H1 (cell line): ENCODE data around the gene PDZRN4. TPM values are rescaled to one million over a fixed set of nuclear protein-coding genes. Genes with fewer than 3 reads are reported as not detected.

Experiments used
- BCL11A ChIP-seq, 2 experiments: IDR thresholded peaks; one replicate each; pipeline ENCODE4 v1.6.1; 2011; ENCODE audit warnings: low read depth in 2 of 2, low read length in 2 of 2, mild to moderate bottlenecking in 2 of 2
- CHD1 ChIP-seq: IDR thresholded peaks from 2 replicates; pipeline ENCODE4 v1.6.1; 2012; ENCODE audit warnings: low read depth, low read length, improper control_type of control experiment
- HDAC6 ChIP-seq: IDR thresholded peaks from one replicate; pipeline ENCODE4 v1.7.1; 2012; ENCODE audit warnings: low read depth, mild to moderate bottlenecking, inconsistent platforms, low read length, moderate library complexity
- JUND ChIP-seq: IDR thresholded peaks from 2 replicates; pipeline ENCODE4 v1.6.1; 2011; ENCODE audit warnings: mild to moderate bottlenecking, improper control_type of control experiment, low read length
- RBBP5 ChIP-seq: IDR thresholded peaks from 2 replicates; pipeline ENCODE4 v1.7.1; 2012; ENCODE audit warnings: low read depth, mild to moderate bottlenecking, inconsistent platforms, low read length, moderate library complexity, borderline replicate concordance
- SIRT6 ChIP-seq: IDR thresholded peaks from one replicate; pipeline ENCODE4 v1.7.1; 2012; ENCODE audit warnings: low read length, inconsistent platforms
- TEAD4 ChIP-seq: IDR thresholded peaks from 2 replicates; pipeline ENCODE4 v1.6.1; 2012; ENCODE audit warnings: low read depth, low read length, inconsistent platforms, mixed read lengths
- YY1 ChIP-seq: IDR thresholded peaks from 2 replicates; pipeline ENCODE4 v1.6.1; 2011; ENCODE audit warnings: low read depth, mild to moderate bottlenecking, low read length
- polyA plus RNA-seq, 7 experiments: library from polyadenylated mRNA; depleted of rRNA in 3 of 7; stranded (reverse) in 5 of 7; unstranded in 2 of 7; fragments of >200 nt in 5 of 7; fragments of 200-250 nt in 2 of 7; gene quantifications; 1 replicate in 5 of 7; 2 replicates in 1 of 7; 4 replicates in 1 of 7; pipeline versions ENCODE4 v1.2.1 to v1.2.3, GENCODE V29; 2011 to 2013; ENCODE audit warnings: missing spikeins in 2 of 7, mixed read lengths in 2 of 7
- total RNA-seq: library from RNA; stranded (reverse); fragmentation: NEBNext Ultra II Directional; extraction: Animal tissue kit (Norgen Biotek cat#: 25700); gene quantifications from 2 replicates; pipeline ENCODE4 v1.2.1, GENCODE V29; 2021
- TF ChIP-seq, protein P1 (sequence below): fragments of 300-600 bp; sonication (generic); IDR thresholded peaks from 2 replicates; pipeline ENCODE4 v1.7.1; 2012; ENCODE audit warnings: low read length, moderate library complexity, mild to moderate bottlenecking, inconsistent platforms; ENCODE audit not compliant: insufficient replicate concordance

The PDZRN4 gene
- total and polyA plus RNA-seq, 2 of the 8 experiments (the other 6 are each of a cell fraction or from before 2014, with no cell fraction given), result not detected

GRCh38 chr12:41212625-41213024 lies 24.5 kb downstream of the PDZRN4 start (continued):
- TF ChIP-seq, protein P1, sequence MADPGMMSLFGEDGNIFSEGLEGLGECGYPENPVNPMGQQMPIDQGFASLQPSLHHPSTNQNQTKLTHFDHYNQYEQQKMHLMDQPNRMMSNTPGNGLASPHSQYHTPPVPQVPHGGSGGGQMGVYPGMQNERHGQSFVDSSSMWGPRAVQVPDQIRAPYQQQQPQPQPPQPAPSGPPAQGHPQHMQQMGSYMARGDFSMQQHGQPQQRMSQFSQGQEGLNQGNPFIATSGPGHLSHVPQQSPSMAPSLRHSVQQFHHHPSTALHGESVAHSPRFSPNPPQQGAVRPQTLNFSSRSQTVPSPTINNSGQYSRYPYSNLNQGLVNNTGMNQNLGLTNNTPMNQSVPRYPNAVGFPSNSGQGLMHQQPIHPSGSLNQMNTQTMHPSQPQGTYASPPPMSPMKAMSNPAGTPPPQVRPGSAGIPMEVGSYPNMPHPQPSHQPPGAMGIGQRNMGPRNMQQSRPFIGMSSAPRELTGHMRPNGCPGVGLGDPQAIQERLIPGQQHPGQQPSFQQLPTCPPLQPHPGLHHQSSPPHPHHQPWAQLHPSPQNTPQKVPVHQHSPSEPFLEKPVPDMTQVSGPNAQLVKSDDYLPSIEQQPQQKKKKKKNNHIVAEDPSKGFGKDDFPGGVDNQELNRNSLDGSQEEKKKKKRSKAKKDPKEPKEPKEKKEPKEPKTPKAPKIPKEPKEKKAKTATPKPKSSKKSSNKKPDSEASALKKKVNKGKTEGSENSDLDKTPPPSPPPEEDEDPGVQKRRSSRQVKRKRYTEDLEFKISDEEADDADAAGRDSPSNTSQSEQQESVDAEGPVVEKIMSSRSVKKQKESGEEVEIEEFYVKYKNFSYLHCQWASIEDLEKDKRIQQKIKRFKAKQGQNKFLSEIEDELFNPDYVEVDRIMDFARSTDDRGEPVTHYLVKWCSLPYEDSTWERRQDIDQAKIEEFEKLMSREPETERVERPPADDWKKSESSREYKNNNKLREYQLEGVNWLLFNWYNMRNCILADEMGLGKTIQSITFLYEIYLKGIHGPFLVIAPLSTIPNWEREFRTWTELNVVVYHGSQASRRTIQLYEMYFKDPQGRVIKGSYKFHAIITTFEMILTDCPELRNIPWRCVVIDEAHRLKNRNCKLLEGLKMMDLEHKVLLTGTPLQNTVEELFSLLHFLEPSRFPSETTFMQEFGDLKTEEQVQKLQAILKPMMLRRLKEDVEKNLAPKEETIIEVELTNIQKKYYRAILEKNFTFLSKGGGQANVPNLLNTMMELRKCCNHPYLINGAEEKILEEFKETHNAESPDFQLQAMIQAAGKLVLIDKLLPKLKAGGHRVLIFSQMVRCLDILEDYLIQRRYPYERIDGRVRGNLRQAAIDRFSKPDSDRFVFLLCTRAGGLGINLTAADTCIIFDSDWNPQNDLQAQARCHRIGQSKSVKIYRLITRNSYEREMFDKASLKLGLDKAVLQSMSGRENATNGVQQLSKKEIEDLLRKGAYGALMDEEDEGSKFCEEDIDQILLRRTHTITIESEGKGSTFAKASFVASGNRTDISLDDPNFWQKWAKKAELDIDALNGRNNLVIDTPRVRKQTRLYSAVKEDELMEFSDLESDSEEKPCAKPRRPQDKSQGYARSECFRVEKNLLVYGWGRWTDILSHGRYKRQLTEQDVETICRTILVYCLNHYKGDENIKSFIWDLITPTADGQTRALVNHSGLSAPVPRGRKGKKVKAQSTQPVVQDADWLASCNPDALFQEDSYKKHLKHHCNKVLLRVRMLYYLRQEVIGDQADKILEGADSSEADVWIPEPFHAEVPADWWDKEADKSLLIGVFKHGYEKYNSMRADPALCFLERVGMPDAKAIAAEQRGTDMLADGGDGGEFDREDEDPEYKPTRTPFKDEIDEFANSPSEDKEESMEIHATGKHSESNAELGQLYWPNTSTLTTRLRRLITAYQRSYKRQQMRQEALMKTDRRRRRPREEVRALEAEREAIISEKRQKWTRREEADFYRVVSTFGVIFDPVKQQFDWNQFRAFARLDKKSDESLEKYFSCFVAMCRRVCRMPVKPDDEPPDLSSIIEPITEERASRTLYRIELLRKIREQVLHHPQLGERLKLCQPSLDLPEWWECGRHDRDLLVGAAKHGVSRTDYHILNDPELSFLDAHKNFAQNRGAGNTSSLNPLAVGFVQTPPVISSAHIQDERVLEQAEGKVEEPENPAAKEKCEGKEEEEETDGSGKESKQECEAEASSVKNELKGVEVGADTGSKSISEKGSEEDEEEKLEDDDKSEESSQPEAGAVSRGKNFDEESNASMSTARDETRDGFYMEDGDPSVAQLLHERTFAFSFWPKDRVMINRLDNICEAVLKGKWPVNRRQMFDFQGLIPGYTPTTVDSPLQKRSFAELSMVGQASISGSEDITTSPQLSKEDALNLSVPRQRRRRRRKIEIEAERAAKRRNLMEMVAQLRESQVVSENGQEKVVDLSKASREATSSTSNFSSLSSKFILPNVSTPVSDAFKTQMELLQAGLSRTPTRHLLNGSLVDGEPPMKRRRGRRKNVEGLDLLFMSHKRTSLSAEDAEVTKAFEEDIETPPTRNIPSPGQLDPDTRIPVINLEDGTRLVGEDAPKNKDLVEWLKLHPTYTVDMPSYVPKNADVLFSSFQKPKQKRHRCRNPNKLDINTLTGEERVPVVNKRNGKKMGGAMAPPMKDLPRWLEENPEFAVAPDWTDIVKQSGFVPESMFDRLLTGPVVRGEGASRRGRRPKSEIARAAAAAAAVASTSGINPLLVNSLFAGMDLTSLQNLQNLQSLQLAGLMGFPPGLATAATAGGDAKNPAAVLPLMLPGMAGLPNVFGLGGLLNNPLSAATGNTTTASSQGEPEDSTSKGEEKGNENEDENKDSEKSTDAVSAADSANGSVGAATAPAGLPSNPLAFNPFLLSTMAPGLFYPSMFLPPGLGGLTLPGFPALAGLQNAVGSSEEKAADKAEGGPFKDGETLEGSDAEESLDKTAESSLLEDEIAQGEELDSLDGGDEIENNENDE, result no peak
- no peak for TF ChIP-seq JUND
- TF ChIP-seq SIRT6, result no peak
- TF ChIP-seq HDAC6, result no peak
- TF ChIP-seq CHD1, result no peak
- no peak for TF ChIP-seq TEAD4
- no peak for TF ChIP-seq RBBP5
- TF ChIP-seq BCL11A (IDR thresholded peaks at IDR 0.05; ENCODE audit: low read depth in 2 of 2, low read length in 2 of 2), result no peak
- no peak for TF ChIP-seq YY1
- TF ChIP-seq, all 59 proteins: peak for 0
